H9 (cell line): ENCODE measurements around the gene PJVK. TPM values are rescaled to one million over a fixed set of nuclear protein-coding genes. Genes with fewer than 3 reads are reported as not detected.

Source experiments
- DNase-seq: peaks from one replicate; pipeline ENCODE4 v3.0.0-alpha.2; 2017
- H2AFZ ChIP-seq: one replicate; pipeline ENCODE4 v1.6.1; 2013; ENCODE audit warnings: mild to moderate bottlenecking, low read length, control low read depth, moderate library complexity
- H2AK5ac ChIP-seq: 2 replicates; pipeline ENCODE4 v1.6.1; 2013; ENCODE audit warnings: low read length, control low read depth, mixed read lengths; ENCODE audit not compliant: insufficient read length
- H2BK120ac ChIP-seq: one replicate; pipeline ENCODE4 v1.6.1; 2013; ENCODE audit warnings: low read depth, mild to moderate bottlenecking, low read length, control low read depth, inconsistent platforms; ENCODE audit not compliant: poor library complexity, severe bottlenecking
- H2BK12ac ChIP-seq: 2 replicates; pipeline ENCODE4 v1.6.1; 2013; ENCODE audit warnings: low read length, control low read depth, mixed read lengths, low read depth; ENCODE audit not compliant: insufficient read length
- H2BK15ac ChIP-seq: 2 replicates; pipeline ENCODE4 v1.6.1; 2013; ENCODE audit warnings: low read depth, low read length, control low read depth
- H2BK20ac ChIP-seq: one replicate; pipeline ENCODE4 v1.6.1; 2013; ENCODE audit warnings: low read depth, mild to moderate bottlenecking, low read length, control low read depth, inconsistent platforms; ENCODE audit not compliant: poor library complexity, severe bottlenecking
- H2BK5ac ChIP-seq: 2 replicates; pipeline ENCODE4 v1.6.1; 2013; ENCODE audit warnings: low read length, control low read depth, mixed read lengths; ENCODE audit not compliant: insufficient read length
- H3K14ac ChIP-seq: 2 replicates; pipeline ENCODE4 v1.6.1; 2013; ENCODE audit warnings: low read length, control low read depth; ENCODE audit not compliant: insufficient read depth
- H3K18ac ChIP-seq: 2 replicates; pipeline ENCODE4 v1.6.1; 2013; ENCODE audit warnings: low read depth, mild to moderate bottlenecking, mixed read lengths, low read length, control low read depth; ENCODE audit not compliant: insufficient read length
- H3K23ac ChIP-seq: 2 replicates; pipeline ENCODE4 v1.6.1; 2013; ENCODE audit warnings: low read length, control low read depth, mixed read lengths, low read depth; ENCODE audit not compliant: insufficient read length
- H3K23me2 ChIP-seq: 2 replicates; pipeline ENCODE4 v1.6.1; 2013; ENCODE audit warnings: low read depth, mild to moderate bottlenecking, mixed read lengths, low read length, control low read depth; ENCODE audit not compliant: insufficient read length, poor library complexity, severe bottlenecking
- H3K27ac ChIP-seq: 2 replicates; pipeline ENCODE4 v1.5.1; 2013; ENCODE audit warnings: low read length, control low read depth, mixed read lengths, low read depth; ENCODE audit not compliant: insufficient read length
- H3K27me3 ChIP-seq: 2 replicates; pipeline ENCODE4 v1.6.1; 2013; ENCODE audit warnings: low read length, control low read depth, inconsistent platforms; ENCODE audit not compliant: insufficient read depth
- H3K4ac ChIP-seq: 2 replicates; pipeline ENCODE4 v1.6.1; 2013; ENCODE audit warnings: low read depth, mild to moderate bottlenecking, control low read depth, inconsistent platforms, low read length, moderate library complexity
- H3K4me1 ChIP-seq: 2 replicates; pipeline ENCODE4 v1.6.1; 2013; ENCODE audit warnings: low read length, control low read depth, inconsistent platforms; ENCODE audit not compliant: insufficient read depth
- H3K4me2 ChIP-seq: 2 replicates; pipeline ENCODE4 v1.6.1; 2013; ENCODE audit warnings: low read length, control low read depth, mixed read lengths; ENCODE audit not compliant: insufficient read length, insufficient read depth
- H3K56ac ChIP-seq: 2 replicates; pipeline ENCODE4 v1.6.1; 2013; ENCODE audit warnings: low read depth, mild to moderate bottlenecking, mixed read lengths, low read length, control low read depth; ENCODE audit not compliant: insufficient read length
- H3K79me1 ChIP-seq: 2 replicates; pipeline ENCODE4 v1.6.1; 2013; ENCODE audit warnings: low read depth, mild to moderate bottlenecking, moderate library complexity, low read length, control low read depth, inconsistent platforms; ENCODE audit not compliant: insufficient read depth, poor library complexity, severe bottlenecking
- H3K79me2 ChIP-seq: 2 replicates; pipeline ENCODE4 v1.6.1; 2013; ENCODE audit warnings: low read length, control low read depth, inconsistent platforms; ENCODE audit not compliant: insufficient read depth
- H3K9ac ChIP-seq: 2 replicates; pipeline ENCODE4 v1.6.1; 2013; ENCODE audit warnings: low read length, control low read depth, mixed read lengths; ENCODE audit not compliant: insufficient read length; ENCODE audit errors: extremely low read depth
- H3K9me3 ChIP-seq: one replicate; pipeline ENCODE4 v1.6.1; 2013; ENCODE audit warnings: low read depth, low read length, inconsistent platforms; ENCODE audit not compliant: control insufficient read depth
- H3T11ph ChIP-seq: one replicate; pipeline ENCODE4 v1.6.1; 2013; ENCODE audit warnings: mild to moderate bottlenecking, low read length, control low read depth, inconsistent platforms
- H4K20me1 ChIP-seq: one replicate; pipeline ENCODE4 v1.6.1; 2013; ENCODE audit not compliant: control insufficient read depth, insufficient read length, insufficient read depth
- H4K5ac ChIP-seq: 2 replicates; pipeline ENCODE4 v1.6.1; 2013; ENCODE audit warnings: low read depth, mild to moderate bottlenecking, mixed read lengths, low read length, control low read depth; ENCODE audit not compliant: insufficient read length
- H4K8ac ChIP-seq: replicated peaks from 2 replicates; pipeline ENCODE4 v1.6.1; 2013; ENCODE audit warnings: low read length, control low read depth, mixed read lengths, low read depth; ENCODE audit not compliant: insufficient read length
- H4K91ac ChIP-seq: 2 replicates; pipeline ENCODE4 v1.6.1; 2013; ENCODE audit warnings: low read depth, mild to moderate bottlenecking, moderate library complexity, mixed read lengths, low read length, control low read depth; ENCODE audit not compliant: insufficient read length
- H3K27ac Mint-ChIP-seq, 3 experiments: 2 replicates in 2 of 3; 3 replicates in 1 of 3; pipeline ENCODE4 v1.8.0; 2020 to 2021; ENCODE audit warnings: mixed read lengths in 3 of 3, mild to moderate bottlenecking in 1 of 3, moderate library complexity in 1 of 3
- H3K27me3 Mint-ChIP-seq: 2 replicates; pipeline ENCODE4 v1.8.0; 2021; ENCODE audit warnings: low read depth, mild to moderate bottlenecking, moderate library complexity, mixed read lengths
- H3K36me3 Mint-ChIP-seq, 3 experiments: 2 replicates in 2 of 3; 3 replicates in 1 of 3; pipeline ENCODE4 v1.8.0; 2020 to 2021; ENCODE audit warnings: low read depth in 3 of 3, mixed read lengths in 3 of 3; ENCODE audit not compliant: insufficient read depth in 1 of 3
- H3K4me1 Mint-ChIP-seq, 2 experiments: 2 replicates each; pipeline ENCODE4 v1.8.0; 2020; ENCODE audit warnings: mixed read lengths in 2 of 2
- H3K4me3 Mint-ChIP-seq, 2 experiments: 2 replicates in 1 of 2; 3 replicates in 1 of 2; pipeline ENCODE4 v1.8.0; 2020 to 2021; ENCODE audit warnings: mild to moderate bottlenecking in 2 of 2, mixed read lengths in 2 of 2, moderate library complexity in 1 of 2
- H3K9me3 Mint-ChIP-seq, 2 experiments: 2 replicates in 1 of 2; 3 replicates in 1 of 2; pipeline ENCODE4 v1.8.0; 2020; ENCODE audit warnings: mild to moderate bottlenecking in 2 of 2, mixed read lengths in 2 of 2, moderate library complexity in 1 of 2
- CTCF ChIP-seq: fragments of 200-600 bp; sonication (generic); conservative IDR thresholded peaks from 3 replicates; pipeline ENCODE4 v1.8.0; 2021; ENCODE audit warnings: antibody characterized with exemption, mild to moderate bottlenecking
- whole genome bisulfite sequencing: extraction: QIAGEN DNeasy Blood & Tissue Kit; methylation state at CpG from one replicate; pipeline ENCODE4 v1.1.7; 2013; ENCODE audit warnings: missing lambda C conversion rate, low lambda C conversion rate, mixed read lengths; ENCODE audit not compliant: insufficient read length; ENCODE audit errors: extremely low coverage; 5-methylcytosine and 5-hydroxymethylcytosine counted together
- total RNA-seq: library from RNA; stranded (reverse); gene quantifications from 2 replicates; pipeline ENCODE4 v1.2.1, GENCODE V29; 2021

The PJVK gene
- total RNA-seq, 1 experiment from 2014 or later: 4.7 TPM

- no CpG with 5 or more reads among the region's 92 CpGs for WGBS
- H3K4me3 Mint-ChIP-seq: peak within 1 kb of the TSS; percentile 91 to 97
- DNase-seq: peak; percentile 91
Measured at GRCh38 chr2:178480227-178481181, 29.3 kb downstream of the PJVK start, which contains the start of gene PLEKHA3. PLEKHA3 (plus strand) TSS chr2:178480457; CDS start chr2:178480870, 413 bp downstream.

More at GRCh38 chr2:178480227-178481181, 29.3 kb downstream of the PJVK start, which contains the start of gene PLEKHA3:
- H3K9me3 Mint-ChIP-seq: no peaks in the 10 kb centered on the region; a peak in 1 of 5 replicates
- Histone ChIP-seq H4K5ac (no peak within 1 kb of the TSS), H2AFZ (no peak within 1 kb of the TSS), H4K91ac (no peak within 1 kb of the TSS), H3K18ac (no peak within 1 kb of the TSS), H3K27me3 (no peaks in the 10 kb centered on the region), H3K27ac (no peak within 1 kb of the TSS), H3K79me2 (peaks cover 3% of the 10 kb centered on the region; the same call in 1 of the 2 replicates), H2BK20ac (no peak within 1 kb of the TSS), H3K4ac (no peak within 1 kb of the TSS), H3K4me1 (peaks cover 3% of the 10 kb centered on the region; the same call in 1 of the 2 replicates), H3K4me2 (peak within 1 kb of the TSS; percentile 98), H3K14ac (peak within 1 kb of the TSS; percentile 86), H2BK15ac (no peak within 1 kb of the TSS), H3K23me2 (peaks cover 11% of the 10 kb centered on the region), H3K23ac (no peak within 1 kb of the TSS), H4K8ac (no peak within 1 kb of the TSS), H2BK5ac (no peak within 1 kb of the TSS), H4K20me1 (no peaks in the 10 kb centered on the region), H3K9me3 (no peaks in the 10 kb centered on the region), H2BK12ac (no peak within 1 kb of the TSS), H3K9ac (peak within 1 kb of the TSS; percentile 78), H2BK120ac (no peak within 1 kb of the TSS), H3K79me1 (peaks cover 3% of the 10 kb centered on the region), H3K56ac (no peak within 1 kb of the TSS), H3T11ph (no peak within 1 kb of the TSS), H2AK5ac (no peak within 1 kb of the TSS)
- H3K4me1 Mint-ChIP-seq: peaks cover 20 to 27% of the 10 kb centered on the region in 2 experiments
- no peaks in the 10 kb centered on the region; the same call in 1 of the 2 replicates for H3K27me3 Mint-ChIP-seq
- TF ChIP-seq CTCF: no peak
- H3K36me3 Mint-ChIP-seq: no peaks in the 10 kb centered on the region
- peak within 1 kb of the TSS in 2 of 3 experiments; percentile 96 to 97; a peak in 5 of 7 replicates for H3K27ac Mint-ChIP-seq
